OCI-M1 (cell line): ENCODE measurements around the gene COL15A1.

Experiments used
- DNase-seq: peaks from one replicate; lab custom pipeline; 2025; lab: John Stamatoyannopoulos, UW

Gene COL15A1

GRCh38 chr9:99056886-99057664 lies 113.4 kb downstream of the COL15A1 start:
- no peak for DNase-seq

GRCh38 chr9:99057665-99058625 lies 114.2 kb downstream of the COL15A1 start:
- DNase-seq: peak; percentile 95

- DNase-seq: peak; percentile 92
Measured at GRCh38 chr9:99058964-99059921, 115.5 kb downstream of the COL15A1 start.

GRCh38 chr9:99060621-99061020 lies 116.9 kb downstream of the COL15A1 start:
- DNase-seq: no peak

DNA sequence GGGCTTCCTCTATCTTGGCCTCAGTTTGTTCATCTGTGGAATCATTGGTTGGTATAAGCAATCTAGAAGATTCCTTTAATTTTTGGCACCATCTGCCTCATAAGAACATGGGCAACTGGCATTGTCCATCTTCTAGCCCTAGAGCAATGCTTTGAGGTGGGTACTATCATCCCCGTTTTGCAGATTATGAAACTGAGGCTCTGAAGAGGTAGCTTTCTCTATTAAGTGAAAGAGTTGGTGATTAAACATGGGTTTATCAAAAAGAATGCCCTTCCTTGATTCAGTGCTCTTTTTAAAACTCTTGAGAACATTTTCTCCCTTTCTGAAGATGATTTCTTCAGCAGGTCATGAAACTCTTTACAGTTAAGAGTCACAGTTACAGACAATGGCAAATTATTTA lies 118.8 kb downstream of the COL15A1 start:
- DNase-seq: no peak

DNA sequence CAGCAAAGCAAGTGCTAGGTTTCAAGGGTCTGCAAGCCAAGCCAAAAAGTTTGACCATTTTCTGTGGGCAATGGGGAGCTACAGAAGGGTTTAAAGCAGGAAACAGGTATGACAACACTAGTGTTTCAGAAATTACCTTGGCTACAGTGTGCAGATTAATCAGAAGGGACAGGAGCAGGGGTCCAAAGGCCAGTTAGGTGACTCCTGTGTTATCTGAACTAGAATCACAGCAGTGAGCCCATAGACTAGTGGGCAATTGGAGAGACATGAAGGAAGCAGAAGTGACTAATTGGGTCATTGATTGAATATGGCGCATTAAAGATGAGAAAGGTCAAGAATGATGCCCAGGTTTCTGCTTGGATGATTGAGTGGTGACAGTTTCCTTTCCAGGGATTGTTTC lies 119.8 kb downstream of the COL15A1 start:
- no peak for DNase-seq

- no peak for DNase-seq
Measured at GRCh38 chr9:99066571-99066970, 122.9 kb downstream of the COL15A1 start.

- DNase-seq: no peak
Measured at GRCh38 chr9:99069075-99069474, 125.4 kb downstream of the COL15A1 start.

DNA sequence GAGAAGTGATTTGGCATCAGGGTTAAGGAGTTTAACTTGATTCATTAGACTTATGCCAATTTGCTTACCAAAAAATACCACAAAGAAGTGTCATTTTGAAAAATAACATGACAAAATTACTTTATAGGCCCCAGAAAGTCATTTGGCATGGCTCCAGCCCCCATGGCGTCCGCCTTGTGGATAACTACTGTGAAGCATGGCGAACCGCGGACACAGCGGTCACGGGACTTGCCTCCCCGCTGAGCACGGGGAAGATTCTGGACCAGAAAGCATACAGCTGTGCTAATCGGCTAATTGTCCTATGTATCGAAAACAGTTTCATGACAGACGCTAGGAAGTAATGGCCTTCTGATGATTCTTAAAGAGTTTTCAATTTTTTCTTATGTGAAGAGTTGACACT lies 125.8 kb downstream of the COL15A1 start:
- no peak for DNase-seq

- no peak for DNase-seq
Measured at GRCh38 chr9:99070681-99071080, 127.0 kb downstream of the COL15A1 start.

- no peak for DNase-seq
Measured at GRCh38 chr9:99071313-99072039, 127.8 kb downstream of the COL15A1 start.

- DNase-seq: no peak
Measured at GRCh38 chr9:99072040-99072394, 128.3 kb downstream of the COL15A1 start.

GRCh38 chr9:99073347-99073746 lies 129.6 kb downstream of the COL15A1 start:
- DNase-seq: no peak

DNA sequence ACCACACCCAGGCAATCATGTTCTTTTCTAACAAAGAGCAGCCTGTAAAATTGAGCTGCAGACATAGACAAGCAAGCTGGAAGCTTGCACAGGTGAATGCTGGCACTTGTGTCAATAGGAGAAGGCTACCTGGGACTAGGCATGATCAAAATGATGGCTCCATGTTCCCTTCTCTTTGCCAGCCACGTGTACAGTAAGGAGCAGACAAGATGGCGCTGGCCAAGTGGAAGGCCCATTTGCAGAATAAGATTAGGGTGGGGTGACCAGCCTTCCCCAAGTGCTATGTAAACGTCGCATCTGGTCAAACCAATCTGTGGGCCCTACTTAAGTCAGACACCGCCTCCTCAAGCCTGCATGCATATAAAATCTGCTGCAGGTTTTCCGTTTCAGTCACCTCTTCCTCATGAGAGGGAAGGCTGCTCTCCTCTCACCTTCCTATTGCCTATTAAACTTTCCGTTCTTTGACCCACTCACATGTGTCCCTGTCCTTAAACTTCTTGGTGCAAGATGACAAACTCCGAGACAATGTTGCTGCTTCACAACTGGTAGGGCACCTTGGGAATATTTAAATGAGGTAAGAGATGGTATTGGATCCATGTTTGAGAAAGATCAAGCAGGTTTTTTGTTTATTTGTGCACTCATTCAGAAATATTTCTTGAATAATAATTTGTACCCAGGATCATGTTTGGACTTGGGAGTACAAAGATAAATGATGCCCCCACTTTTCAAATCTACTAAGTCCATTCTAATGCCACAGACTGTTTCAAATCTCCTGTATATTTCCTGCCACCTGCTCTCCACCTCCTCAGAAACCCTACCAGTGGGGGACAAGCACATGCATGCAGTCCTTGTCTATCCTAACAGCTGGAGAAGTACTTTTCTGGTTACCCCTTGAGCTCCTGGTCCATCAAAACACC lies 130.5 kb downstream of the COL15A1 start:
- DNase-seq: no peak

DNA sequence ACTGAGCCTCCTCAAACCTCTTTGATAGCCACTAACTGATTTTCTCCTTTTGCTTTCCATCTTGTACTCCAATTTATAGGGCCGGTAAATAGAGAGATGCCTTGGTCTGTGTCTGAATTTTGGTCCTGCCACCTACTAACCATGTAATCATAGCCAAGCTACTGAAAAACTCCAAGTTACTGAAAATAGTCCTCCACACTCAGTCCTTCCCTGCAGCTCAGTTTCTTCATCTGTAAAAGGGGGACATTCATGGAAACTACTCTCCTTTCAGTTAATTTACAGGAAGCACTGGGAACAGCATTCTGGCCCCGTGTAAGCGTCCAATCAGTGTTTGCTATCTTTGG lies 131.2 kb downstream of the COL15A1 start:
- DNase-seq: no peak

- DNase-seq: peak; percentile 72
Measured at GRCh38 chr9:99075246-99075912, 131.7 kb downstream of the COL15A1 start.

DNA sequence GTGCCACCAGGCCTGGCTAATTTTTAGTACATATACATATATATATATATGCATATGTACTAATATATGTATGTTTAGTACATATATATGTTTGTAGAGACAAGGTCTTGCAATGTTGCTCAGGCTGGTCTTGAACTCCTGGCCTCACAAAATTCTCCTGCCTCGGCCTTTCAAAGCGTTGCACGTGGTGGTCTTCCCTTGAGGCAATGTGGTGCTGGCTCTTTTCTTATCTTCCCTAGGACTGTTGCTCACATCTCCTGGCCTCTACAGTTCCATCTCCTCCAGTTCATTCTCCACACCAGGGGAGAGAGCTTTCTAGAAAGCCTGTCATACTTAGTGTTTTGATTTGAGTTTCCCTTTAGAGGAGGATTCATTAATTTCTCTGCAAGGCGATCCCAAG lies 132.3 kb downstream of the COL15A1 start:
- DNase-seq: peak; percentile 55

DNA sequence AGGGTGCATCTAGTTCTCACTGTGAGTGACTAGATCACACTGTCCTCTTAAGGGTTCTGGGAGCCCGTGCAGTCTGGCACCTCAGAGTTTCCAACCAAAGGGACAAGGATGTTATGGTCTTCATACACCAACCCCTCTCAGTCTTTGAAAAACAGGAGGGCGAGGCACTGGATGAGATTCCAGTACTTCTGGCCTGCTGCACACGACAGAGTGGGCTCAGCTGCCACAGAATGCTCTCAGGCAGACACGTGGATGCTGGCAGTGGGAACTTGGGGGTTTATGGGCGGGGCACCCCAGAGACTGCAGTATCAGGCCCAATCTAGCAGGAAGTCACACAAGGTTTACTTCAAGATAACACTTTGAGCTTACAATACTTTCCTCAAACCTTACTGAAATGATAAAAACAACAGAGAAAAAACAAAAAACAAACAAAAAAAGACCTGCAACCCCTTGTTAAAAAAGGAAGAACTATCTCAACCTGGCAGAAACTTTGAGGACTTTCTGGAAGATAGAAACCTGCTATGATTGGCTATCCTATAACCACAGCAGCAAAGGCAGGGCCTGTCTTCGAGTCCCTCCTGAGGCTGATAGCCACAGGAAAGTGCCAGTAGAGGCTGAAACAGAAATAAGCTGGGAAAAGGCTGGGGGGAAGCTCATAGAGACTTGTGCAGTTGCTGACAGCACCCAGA lies 132.9 kb downstream of the COL15A1 start:
- peak; percentile 87 for DNase-seq

- no peak for DNase-seq
Measured at GRCh38 chr9:99078717-99079116, 135.0 kb downstream of the COL15A1 start.
